Measurements from ENCODE around the gene GOPC. TPM values are rescaled to one million over a fixed set of nuclear protein-coding genes. Genes with fewer than 3 reads are reported as not detected.

GOPC gene
- total and polyA plus RNA-seq, 2 of the 13 experiments (the other 11 are each of a cell fraction or from before 2014, with no cell fraction given): 20.9 to 41.5 TPM

- TF ChIP-seq RFX5 (IDR thresholded peaks at IDR 0.05; ENCODE audit: low read depth, low read length) (no peak), ATF2 (CRISPR knock-in tag; IDR thresholded peaks at IDR 0.05) (no peak), MAFK (conservative IDR thresholded peaks at IDR 0.05 in 1 of 2, IDR thresholded peaks at IDR 0.05 in 1 of 2; ENCODE audit: low read length in 2 of 2) (peak; percentile 60 to 65; a peak in 3 of 4 replicates), ZNF547 (CRISPR knock-in tag; IDR thresholded peaks at IDR 0.05) (no peak)
- no peak overlapping the region for H3K9ac ChIP-seq (ENCODE audit: insufficient read depth, low read depth, low read length)
- ChIA-PET POLR2A (interaction anchor here (1.0 to 1.7 kb wide), 2 partner anchors 52 to 68 kb away, joined by 3 to 8 read pairs; partner anchors contain the start of genes DCBLD1 and GOPC), CTCF (ENCODE audit: low intra/inter-chr PET ratio, low total read pairs) (no interaction called here)
- WGBS (ENCODE audit: low lambda C conversion rate): 92% methylated on average over 2 of the region's 2 CpGs
- no peak overlapping the region for H3K27ac ChIP-seq (ENCODE audit: extremely low read length, insufficient read depth, low read length)
- ATAC-seq (no peak), FAIRE-seq (no peak), DNase-seq (ENCODE audit: low spot score) (no peak)
- H3K27me3 ChIP-seq (ENCODE audit: control insufficient read depth in 1 of 2, insufficient read depth in 2 of 2, low read length in 2 of 2): no peaks in the 10 kb centered on the region
- no peak overlapping the region for H3K4me2 ChIP-seq (ENCODE audit: low read depth, low read length)
- no peaks in the 10 kb centered on the region for H3K79me2 ChIP-seq (ENCODE audit: insufficient read depth, low read length)
- H4K20me1 ChIP-seq (ENCODE audit: insufficient read depth, low read length): no peaks in the 10 kb centered on the region
- H3K4me3 ChIP-seq (replicated peaks in 1 of 3; ENCODE audit: insufficient read depth in 1 of 3, low read depth in 2 of 3, low read length in 3 of 3): no peak overlapping the region
- H3K36me3 ChIP-seq (replicated peaks in 1 of 2; ENCODE audit: control insufficient read depth in 1 of 2, insufficient read depth in 2 of 2, low read length in 2 of 2): peaks cover 18 to 25% of the 10 kb centered on the region in 2 experiments
- no TSS peak for BruUV-seq (replicated peaks)
- intact Hi-C loops (cut with micrococcal nuclease; ENCODE audit: unreplicated experiment) (no loop called here), in situ Hi-C loops (cut with HindIII; ENCODE audit: extremely low pct_ligation_motif_present, low pct_unique_long_range_greater_than_20kb) (no loop called here)
- no peaks in the 10 kb centered on the region for H3K9me3 ChIP-seq (ENCODE audit: low read length)
- H3K4me1 ChIP-seq (ENCODE audit: insufficient read depth, low read length): peaks cover 21% of the 10 kb centered on the region
- H2AFZ ChIP-seq (ENCODE audit: low read length): no peak overlapping the region
Observed at GRCh38 chr6:117550618-117551242, 51.6 kb downstream of the GOPC start.

GRCh38 chr6:117550078-117550600 is 52.2 kb downstream of the GOPC start:
- 98% methylated on average over 3 of the region's 3 CpGs for WGBS (ENCODE audit: low lambda C conversion rate)
- no peak overlapping the region for H3K4me2 ChIP-seq (ENCODE audit: low read depth, low read length)
- CTCF ChIA-PET (ENCODE audit: low intra/inter-chr PET ratio, low total read pairs): no interaction called here

More at GRCh38 chr6:117550078-117550600, 52.2 kb downstream of the GOPC start:
- POLR2A ChIA-PET: interaction anchor here (1.7 kb wide), 1 partner anchor 68 kb away, joined by 8 read pairs; the partner anchor contains the start of gene DCBLD1
- Histone ChIP-seq H3K27me3 (ENCODE audit: control insufficient read depth in 1 of 2, insufficient read depth in 2 of 2, low read length in 2 of 2) (no peaks in the 10 kb centered on the region), H2AFZ (ENCODE audit: low read length) (no peak overlapping the region), H3K27ac (ENCODE audit: extremely low read length, insufficient read depth, low read length) (no peak overlapping the region), H3K9me3 (ENCODE audit: low read length) (no peaks in the 10 kb centered on the region), H3K9ac (ENCODE audit: insufficient read depth, low read depth, low read length) (no peak overlapping the region), H3K36me3 (replicated peaks in 1 of 2; ENCODE audit: control insufficient read depth in 1 of 2, insufficient read depth in 2 of 2, low read length in 2 of 2) (peaks cover 18 to 28% of the 10 kb centered on the region in 2 experiments), H3K4me3 (replicated peaks in 1 of 3; ENCODE audit: insufficient read depth in 1 of 3, low read depth in 2 of 3, low read length in 3 of 3) (no peak overlapping the region), H3K79me2 (ENCODE audit: insufficient read depth, low read length) (no peaks in the 10 kb centered on the region), H4K20me1 (ENCODE audit: insufficient read depth, low read length) (no peaks in the 10 kb centered on the region), H3K4me1 (ENCODE audit: insufficient read depth, low read length) (peaks cover 21% of the 10 kb centered on the region)
- intact Hi-C loops (cut with micrococcal nuclease; ENCODE audit: unreplicated experiment): no loop called here
- no peak for FAIRE-seq
- ATAC-seq: no peak
- DNase-seq (ENCODE audit: low spot score): no peak
- TF ChIP-seq MAFF (IDR thresholded peaks at IDR 0.05; ENCODE audit: low read depth, low read length): peak; percentile 95
- peak; percentile 95 to 98 for TF ChIP-seq MAFK (conservative IDR thresholded peaks at IDR 0.05 in 1 of 2, IDR thresholded peaks at IDR 0.05 in 1 of 2; ENCODE audit: low read length in 2 of 2)
- no peak for TF ChIP-seq ZFP36L1 (CRISPR knock-in tag; IDR thresholded peaks at IDR 0.05)
- no peak for TF ChIP-seq SETDB1 (CRISPR knock-in tag; IDR thresholded peaks at IDR 0.05; ENCODE audit: borderline replicate concordance)
- no peak for TF ChIP-seq RFX1 (IDR thresholded peaks at IDR 0.05)
- no TSS peak for BruUV-seq (replicated peaks)
- in situ Hi-C loops (cut with HindIII; ENCODE audit: extremely low pct_ligation_motif_present, low pct_unique_long_range_greater_than_20kb): no loop called here
